Measurements from ENCODE around the gene TDRD7. TPM values are rescaled to one million over a fixed set of nuclear protein-coding genes. Genes with fewer than 3 reads are reported as not detected.

The TDRD7 gene
- total RNA-seq, 1 experiment from 2014 or later: 2.8 TPM

DNA sequence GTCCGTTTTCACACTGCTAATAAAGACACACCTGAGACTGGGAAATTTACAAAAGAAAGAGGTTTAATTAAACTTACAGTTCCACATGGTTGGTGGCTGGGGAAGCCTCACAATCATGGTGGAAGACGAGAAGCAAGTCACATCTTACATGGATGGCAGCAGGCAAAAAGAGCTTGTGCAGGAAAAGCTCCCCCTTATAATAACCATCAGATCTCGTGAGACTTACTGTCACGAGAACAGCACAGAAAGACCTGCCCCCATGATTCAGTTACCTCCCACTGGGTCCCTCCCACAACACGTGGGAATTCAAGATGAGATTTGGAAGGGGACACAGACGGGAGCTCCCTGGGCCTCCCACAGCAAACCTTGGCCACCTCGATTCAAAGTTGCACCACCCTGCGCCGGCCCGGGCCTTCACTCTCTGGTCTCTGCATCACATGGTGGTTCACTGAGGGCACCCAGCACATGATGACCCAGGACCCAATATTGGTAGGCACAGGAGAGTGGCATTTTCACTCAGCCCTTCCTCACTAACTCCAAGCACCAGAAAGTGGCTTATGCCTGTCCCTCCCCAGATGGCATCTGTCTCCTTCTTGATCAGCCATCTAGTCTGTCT is 21.0 kb upstream of the TDRD7 start (continued):
- TF ChIP-seq, protein P1, sequence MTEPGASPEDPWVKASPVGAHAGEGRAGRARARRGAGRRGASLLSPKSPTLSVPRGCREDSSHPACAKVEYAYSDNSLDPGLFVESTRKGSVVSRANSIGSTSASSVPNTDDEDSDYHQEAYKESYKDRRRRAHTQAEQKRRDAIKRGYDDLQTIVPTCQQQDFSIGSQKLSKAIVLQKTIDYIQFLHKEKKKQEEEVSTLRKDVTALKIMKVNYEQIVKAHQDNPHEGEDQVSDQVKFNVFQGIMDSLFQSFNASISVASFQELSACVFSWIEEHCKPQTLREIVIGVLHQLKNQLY (CRISPR knock-in tag; IDR thresholded peaks at IDR 0.05): no peak
- TF ChIP-seq FOXJ3 (CRISPR knock-in tag; IDR thresholded peaks at IDR 0.05; ENCODE audit: borderline replicate concordance): no peak
- TF ChIP-seq NFE2L1 (CRISPR knock-in tag; IDR thresholded peaks at IDR 0.05): no peak
- no peak for TF ChIP-seq ZNF232 (CRISPR knock-in tag; IDR thresholded peaks at IDR 0.05)
- no peak for TF ChIP-seq ZNF121 (CRISPR knock-in tag; IDR thresholded peaks at IDR 0.05)
- TF ChIP-seq TEAD1 (CRISPR knock-in tag; IDR thresholded peaks at IDR 0.05): no peak
- TF ChIP-seq MXD4 (CRISPR knock-in tag; IDR thresholded peaks at IDR 0.05; ENCODE audit: borderline replicate concordance): no peak
- no peak for TF ChIP-seq USF2 (CRISPR knock-in tag; IDR thresholded peaks at IDR 0.05)
- no peak for TF ChIP-seq MYBL2 (CRISPR knock-in tag; IDR thresholded peaks at IDR 0.05)
- no peak for TF ChIP-seq ZNF317 (CRISPR knock-in tag; IDR thresholded peaks at IDR 0.05; ENCODE audit: borderline replicate concordance, low read depth)
- TF ChIP-seq, protein P2, sequence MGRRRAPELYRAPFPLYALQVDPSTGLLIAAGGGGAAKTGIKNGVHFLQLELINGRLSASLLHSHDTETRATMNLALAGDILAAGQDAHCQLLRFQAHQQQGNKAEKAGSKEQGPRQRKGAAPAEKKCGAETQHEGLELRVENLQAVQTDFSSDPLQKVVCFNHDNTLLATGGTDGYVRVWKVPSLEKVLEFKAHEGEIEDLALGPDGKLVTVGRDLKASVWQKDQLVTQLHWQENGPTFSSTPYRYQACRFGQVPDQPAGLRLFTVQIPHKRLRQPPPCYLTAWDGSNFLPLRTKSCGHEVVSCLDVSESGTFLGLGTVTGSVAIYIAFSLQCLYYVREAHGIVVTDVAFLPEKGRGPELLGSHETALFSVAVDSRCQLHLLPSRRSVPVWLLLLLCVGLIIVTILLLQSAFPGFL (CRISPR knock-in tag; IDR thresholded peaks at IDR 0.05; ENCODE audit: borderline replicate concordance): no peak
- TF ChIP-seq SP1 (CRISPR knock-in tag; conservative IDR thresholded peaks at IDR 0.05): no peak
- no peak for TF ChIP-seq NFATC4 (CRISPR knock-in tag; IDR thresholded peaks at IDR 0.05)

DNA sequence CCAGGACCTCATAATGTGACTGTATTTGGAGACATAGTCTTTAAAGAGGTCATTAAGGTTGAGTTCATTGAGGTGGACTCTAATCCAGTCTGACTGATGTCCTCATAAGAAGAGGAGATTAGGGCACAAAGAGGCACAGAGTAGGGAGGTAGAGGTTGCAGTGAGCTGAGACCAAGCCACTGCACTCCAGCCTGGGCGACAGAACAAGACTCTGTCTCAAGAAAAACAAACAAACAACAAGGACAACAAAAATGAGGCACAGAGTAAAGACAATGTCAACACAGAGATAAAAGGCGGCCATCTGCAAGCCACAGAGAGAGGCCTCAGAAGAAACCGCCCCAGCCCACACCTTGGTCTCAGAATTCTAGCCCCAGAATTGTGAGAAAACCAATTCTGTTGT is 17.0 kb upstream of the TDRD7 start:
- Mint-ChIP-seq H3K27ac (no peak overlapping the region), H3K4me3 (no peak overlapping the region), H3K27me3 (ENCODE audit: low read depth) (peaks cover 10% of the 10 kb centered on the region; the same call in 1 of the 2 replicates), H3K36me3 (no peaks in the 10 kb centered on the region; the same call in 1 of the 2 replicates), H3K9me3 (peaks cover 15% of the 10 kb centered on the region), H3K4me1 (peaks cover 4% of the 10 kb centered on the region)
- DNase-seq (ENCODE audit: low spot score) (no peak), ATAC-seq (no peak)
- ChIA-PET CTCF (no interaction called here), POLR2A (no interaction called here)
- TF ChIP-seq ZNF396 (CRISPR knock-in tag; IDR thresholded peaks at IDR 0.05; ENCODE audit: borderline replicate concordance) (no peak), GABPB1 (CRISPR knock-in tag; IDR thresholded peaks at IDR 0.05) (0 out of 2 replicates have a peak, but pooled peaks have one; percentile 17)

GRCh38 chr9:97395745-97396144 is 16.2 kb upstream of the TDRD7 start:
- Mint-ChIP-seq H3K36me3 (no peaks in the 10 kb centered on the region; the same call in 1 of the 2 replicates), H3K9me3 (peaks cover 9% of the 10 kb centered on the region), H3K4me3 (no peak overlapping the region), H3K27me3 (ENCODE audit: low read depth) (peaks cover 10% of the 10 kb centered on the region; the same call in 1 of the 2 replicates), H3K4me1 (peaks cover 4% of the 10 kb centered on the region), H3K27ac (no peak overlapping the region)
- ATAC-seq (no peak), DNase-seq (ENCODE audit: low spot score) (no peak)
- TF ChIP-seq TCF7 (CRISPR knock-in tag; IDR thresholded peaks at IDR 0.05; ENCODE audit: low read depth) (no peak), IRF2 (CRISPR knock-in tag; IDR thresholded peaks at IDR 0.05; ENCODE audit: borderline replicate concordance, low read depth) (no peak)
- ChIA-PET CTCF (no interaction called here), POLR2A (no interaction called here)

DNA sequence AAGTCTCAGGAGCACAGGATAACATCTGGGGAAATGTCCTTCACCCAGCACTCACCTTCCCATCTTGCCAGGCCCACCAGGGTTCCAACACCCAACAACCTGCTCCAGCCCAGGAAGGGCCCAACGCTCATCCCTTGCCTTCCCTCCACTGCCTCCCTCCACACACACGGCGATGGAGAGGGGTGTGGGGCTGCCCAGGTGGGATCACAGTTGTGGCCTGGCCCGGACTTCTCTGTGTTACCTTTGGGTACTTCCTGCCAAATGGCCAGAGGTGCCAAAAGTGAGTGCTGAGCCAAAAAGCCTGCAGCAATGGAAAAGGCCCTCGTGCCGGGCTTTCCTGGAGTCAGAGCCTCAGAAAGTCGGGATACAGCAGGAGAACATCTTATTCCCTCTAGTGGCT is 15.6 kb upstream of the TDRD7 start:
- H3K27ac Mint-ChIP-seq: no peak overlapping the region
- H3K9me3 Mint-ChIP-seq: peaks cover 4% of the 10 kb centered on the region
- no peaks in the 10 kb centered on the region; the same call in 1 of the 2 replicates for H3K36me3 Mint-ChIP-seq
- DNase-seq (ENCODE audit: low spot score): no peak
- no peak for ATAC-seq
- H3K4me3 Mint-ChIP-seq: no peak overlapping the region
- peaks cover 4% of the 10 kb centered on the region for H3K4me1 Mint-ChIP-seq
- H3K27me3 Mint-ChIP-seq (ENCODE audit: low read depth): peaks cover 8% of the 10 kb centered on the region; the same call in 1 of the 2 replicates
- ChIA-PET POLR2A (no interaction called here), CTCF (interaction anchor here (0.7 to 1.0 kb wide), 2 partner anchors 9 to 10 kb away, joined by 3 read pairs; no protein-coding TSS in a partner anchor)
- TF ChIP-seq ZNF232 (CRISPR knock-in tag; IDR thresholded peaks at IDR 0.05) (no peak), RELA (CRISPR knock-in tag; IDR thresholded peaks at IDR 0.05; ENCODE audit: borderline replicate concordance) (no peak), NFATC4 (CRISPR knock-in tag; IDR thresholded peaks at IDR 0.05) (no peak), ZNF263 (CRISPR knock-in tag; IDR thresholded peaks at IDR 0.05; ENCODE audit: low read depth) (no peak), ZNF396 (CRISPR knock-in tag; IDR thresholded peaks at IDR 0.05; ENCODE audit: borderline replicate concordance) (no peak), ZMAT4 (CRISPR knock-in tag; IDR thresholded peaks at IDR 0.05) (no peak), OVOL2 (CRISPR knock-in tag; IDR thresholded peaks at IDR 0.05; ENCODE audit: borderline replicate concordance) (no peak)
- TF ChIP-seq, protein P3, sequence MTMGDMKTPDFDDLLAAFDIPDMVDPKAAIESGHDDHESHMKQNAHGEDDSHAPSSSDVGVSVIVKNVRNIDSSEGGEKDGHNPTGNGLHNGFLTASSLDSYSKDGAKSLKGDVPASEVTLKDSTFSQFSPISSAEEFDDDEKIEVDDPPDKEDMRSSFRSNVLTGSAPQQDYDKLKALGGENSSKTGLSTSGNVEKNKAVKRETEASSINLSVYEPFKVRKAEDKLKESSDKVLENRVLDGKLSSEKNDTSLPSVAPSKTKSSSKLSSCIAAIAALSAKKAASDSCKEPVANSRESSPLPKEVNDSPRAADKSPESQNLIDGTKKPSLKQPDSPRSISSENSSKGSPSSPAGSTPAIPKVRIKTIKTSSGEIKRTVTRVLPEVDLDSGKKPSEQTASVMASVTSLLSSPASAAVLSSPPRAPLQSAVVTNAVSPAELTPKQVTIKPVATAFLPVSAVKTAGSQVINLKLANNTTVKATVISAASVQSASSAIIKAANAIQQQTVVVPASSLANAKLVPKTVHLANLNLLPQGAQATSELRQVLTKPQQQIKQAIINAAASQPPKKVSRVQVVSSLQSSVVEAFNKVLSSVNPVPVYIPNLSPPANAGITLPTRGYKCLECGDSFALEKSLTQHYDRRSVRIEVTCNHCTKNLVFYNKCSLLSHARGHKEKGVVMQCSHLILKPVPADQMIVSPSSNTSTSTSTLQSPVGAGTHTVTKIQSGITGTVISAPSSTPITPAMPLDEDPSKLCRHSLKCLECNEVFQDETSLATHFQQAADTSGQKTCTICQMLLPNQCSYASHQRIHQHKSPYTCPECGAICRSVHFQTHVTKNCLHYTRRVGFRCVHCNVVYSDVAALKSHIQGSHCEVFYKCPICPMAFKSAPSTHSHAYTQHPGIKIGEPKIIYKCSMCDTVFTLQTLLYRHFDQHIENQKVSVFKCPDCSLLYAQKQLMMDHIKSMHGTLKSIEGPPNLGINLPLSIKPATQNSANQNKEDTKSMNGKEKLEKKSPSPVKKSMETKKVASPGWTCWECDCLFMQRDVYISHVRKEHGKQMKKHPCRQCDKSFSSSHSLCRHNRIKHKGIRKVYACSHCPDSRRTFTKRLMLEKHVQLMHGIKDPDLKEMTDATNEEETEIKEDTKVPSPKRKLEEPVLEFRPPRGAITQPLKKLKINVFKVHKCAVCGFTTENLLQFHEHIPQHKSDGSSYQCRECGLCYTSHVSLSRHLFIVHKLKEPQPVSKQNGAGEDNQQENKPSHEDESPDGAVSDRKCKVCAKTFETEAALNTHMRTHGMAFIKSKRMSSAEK (CRISPR knock-in tag; IDR thresholded peaks at IDR 0.05; ENCODE audit: borderline replicate concordance): no peak

Data from WTC11 (cell line).